ENCODE data around the gene SRP54. TPM values are rescaled to one million over a fixed set of nuclear protein-coding genes. Genes with fewer than 3 reads are reported as not detected.

SRP54 gene
- total and polyA plus RNA-seq, 2 of the 13 experiments (the other 11 are each of a cell fraction or from before 2014, with no cell fraction given), result 42.2 to 207 TPM

DNA sequence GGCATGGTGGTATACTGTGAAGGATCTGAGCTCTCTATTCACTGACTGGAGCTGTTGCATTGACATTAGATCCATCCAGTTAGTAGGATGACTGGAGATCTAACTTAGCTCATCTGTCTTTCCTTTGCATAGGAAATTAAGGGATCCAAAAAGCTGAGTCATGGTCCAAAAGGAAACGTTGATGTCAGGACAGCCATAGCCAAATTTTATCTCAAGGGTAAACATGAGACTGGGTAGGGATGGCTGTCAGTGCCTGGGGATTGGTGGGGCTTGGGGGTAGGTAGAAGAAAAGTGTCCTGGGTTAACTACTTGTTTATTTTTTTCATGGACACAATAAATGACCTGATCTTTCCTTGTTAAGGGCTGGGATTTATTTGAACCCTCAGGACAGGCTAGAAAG, 67.9 kb downstream of the SRP54 start (continued):
- TF ChIP-seq, protein P1, sequence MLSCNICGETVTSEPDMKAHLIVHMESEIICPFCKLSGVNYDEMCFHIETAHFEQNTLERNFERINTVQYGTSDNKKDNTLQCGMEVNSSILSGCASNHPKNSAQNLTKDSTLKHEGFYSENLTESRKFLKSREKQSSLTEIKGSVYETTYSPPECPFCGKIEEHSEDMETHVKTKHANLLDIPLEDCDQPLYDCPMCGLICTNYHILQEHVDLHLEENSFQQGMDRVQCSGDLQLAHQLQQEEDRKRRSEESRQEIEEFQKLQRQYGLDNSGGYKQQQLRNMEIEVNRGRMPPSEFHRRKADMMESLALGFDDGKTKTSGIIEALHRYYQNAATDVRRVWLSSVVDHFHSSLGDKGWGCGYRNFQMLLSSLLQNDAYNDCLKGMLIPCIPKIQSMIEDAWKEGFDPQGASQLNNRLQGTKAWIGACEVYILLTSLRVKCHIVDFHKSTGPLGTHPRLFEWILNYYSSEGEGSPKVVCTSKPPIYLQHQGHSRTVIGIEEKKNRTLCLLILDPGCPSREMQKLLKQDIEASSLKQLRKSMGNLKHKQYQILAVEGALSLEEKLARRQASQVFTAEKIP (CRISPR knock-in tag; IDR thresholded peaks at IDR 0.05; ENCODE audit: borderline replicate concordance), result no peak
- peak; percentile 34; the same call in 1 of the 2 replicates for TF ChIP-seq NCOA2 (CRISPR knock-in tag; IDR thresholded peaks at IDR 0.05)
- no peak for TF ChIP-seq TCF12 (IDR thresholded peaks at IDR 0.05)
- no peak for TF ChIP-seq TCF12 (CRISPR knock-in tag; IDR thresholded peaks at IDR 0.05)
- no peak for TF ChIP-seq ZSCAN21 (CRISPR knock-in tag; IDR thresholded peaks at IDR 0.05; ENCODE audit: borderline replicate concordance)
- peak; percentile 89; the same call in 1 of the 2 replicates for TF ChIP-seq NFE2 (CRISPR knock-in tag; IDR thresholded peaks at IDR 0.05)
- TF ChIP-seq KDM2A (CRISPR knock-in tag; IDR thresholded peaks at IDR 0.05; ENCODE audit: borderline replicate concordance, low read depth), result no peak
- 0 out of 2 replicates have a peak, but pooled peaks have one; percentile 52 for TF ChIP-seq ZNF335 (CRISPR knock-in tag; IDR thresholded peaks at IDR 0.05)
- 0 out of 2 replicates have a peak, but pooled peaks have one; percentile 32 for TF ChIP-seq POGZ (CRISPR knock-in tag; IDR thresholded peaks at IDR 0.05)
- TF ChIP-seq HDAC2 (CRISPR knock-in tag; IDR thresholded peaks at IDR 0.05), result peak; percentile 50; the same call in 1 of the 2 replicates
- peak; percentile 87 to 96 for TF ChIP-seq MAFK (conservative IDR thresholded peaks at IDR 0.05 in 1 of 2, IDR thresholded peaks at IDR 0.05 in 1 of 2; ENCODE audit: low read length in 2 of 2)
- TF ChIP-seq SAP130 (CRISPR knock-in tag; IDR thresholded peaks at IDR 0.05; ENCODE audit: low read depth), result peak; percentile 74
- 0 out of 2 replicates have a peak, but pooled peaks have one; percentile 32 for TF ChIP-seq ZNF136 (CRISPR knock-in tag; IDR thresholded peaks at IDR 0.05; ENCODE audit: low read depth)
- peak; percentile 65 for TF ChIP-seq FOSL2 (CRISPR knock-in tag; IDR thresholded peaks at IDR 0.05)
- peak; percentile 84 for TF ChIP-seq MAFG (CRISPR knock-in tag; IDR thresholded peaks at IDR 0.05)
- TF ChIP-seq, protein P2, sequence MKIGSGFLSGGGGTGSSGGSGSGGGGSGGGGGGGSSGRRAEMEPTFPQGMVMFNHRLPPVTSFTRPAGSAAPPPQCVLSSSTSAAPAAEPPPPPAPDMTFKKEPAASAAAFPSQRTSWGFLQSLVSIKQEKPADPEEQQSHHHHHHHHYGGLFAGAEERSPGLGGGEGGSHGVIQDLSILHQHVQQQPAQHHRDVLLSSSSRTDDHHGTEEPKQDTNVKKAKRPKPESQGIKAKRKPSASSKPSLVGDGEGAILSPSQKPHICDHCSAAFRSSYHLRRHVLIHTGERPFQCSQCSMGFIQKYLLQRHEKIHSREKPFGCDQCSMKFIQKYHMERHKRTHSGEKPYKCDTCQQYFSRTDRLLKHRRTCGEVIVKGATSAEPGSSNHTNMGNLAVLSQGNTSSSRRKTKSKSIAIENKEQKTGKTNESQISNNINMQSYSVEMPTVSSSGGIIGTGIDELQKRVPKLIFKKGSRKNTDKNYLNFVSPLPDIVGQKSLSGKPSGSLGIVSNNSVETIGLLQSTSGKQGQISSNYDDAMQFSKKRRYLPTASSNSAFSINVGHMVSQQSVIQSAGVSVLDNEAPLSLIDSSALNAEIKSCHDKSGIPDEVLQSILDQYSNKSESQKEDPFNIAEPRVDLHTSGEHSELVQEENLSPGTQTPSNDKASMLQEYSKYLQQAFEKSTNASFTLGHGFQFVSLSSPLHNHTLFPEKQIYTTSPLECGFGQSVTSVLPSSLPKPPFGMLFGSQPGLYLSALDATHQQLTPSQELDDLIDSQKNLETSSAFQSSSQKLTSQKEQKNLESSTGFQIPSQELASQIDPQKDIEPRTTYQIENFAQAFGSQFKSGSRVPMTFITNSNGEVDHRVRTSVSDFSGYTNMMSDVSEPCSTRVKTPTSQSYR (CRISPR knock-in tag; IDR thresholded peaks at IDR 0.05; ENCODE audit: borderline replicate concordance), result peak; percentile 50; the same call in 1 of the 2 replicates
- TF ChIP-seq, protein P3, sequence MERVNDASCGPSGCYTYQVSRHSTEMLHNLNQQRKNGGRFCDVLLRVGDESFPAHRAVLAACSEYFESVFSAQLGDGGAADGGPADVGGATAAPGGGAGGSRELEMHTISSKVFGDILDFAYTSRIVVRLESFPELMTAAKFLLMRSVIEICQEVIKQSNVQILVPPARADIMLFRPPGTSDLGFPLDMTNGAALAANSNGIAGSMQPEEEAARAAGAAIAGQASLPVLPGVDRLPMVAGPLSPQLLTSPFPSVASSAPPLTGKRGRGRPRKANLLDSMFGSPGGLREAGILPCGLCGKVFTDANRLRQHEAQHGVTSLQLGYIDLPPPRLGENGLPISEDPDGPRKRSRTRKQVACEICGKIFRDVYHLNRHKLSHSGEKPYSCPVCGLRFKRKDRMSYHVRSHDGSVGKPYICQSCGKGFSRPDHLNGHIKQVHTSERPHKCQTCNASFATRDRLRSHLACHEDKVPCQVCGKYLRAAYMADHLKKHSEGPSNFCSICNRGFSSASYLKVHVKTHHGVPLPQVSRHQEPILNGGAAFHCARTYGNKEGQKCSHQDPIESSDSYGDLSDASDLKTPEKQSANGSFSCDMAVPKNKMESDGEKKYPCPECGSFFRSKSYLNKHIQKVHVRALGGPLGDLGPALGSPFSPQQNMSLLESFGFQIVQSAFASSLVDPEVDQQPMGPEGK (CRISPR knock-in tag; IDR thresholded peaks at IDR 0.05), result peak; percentile 63
- TF ChIP-seq MEF2D (CRISPR knock-in tag; IDR thresholded peaks at IDR 0.05), result no peak
- TF ChIP-seq, protein P4, sequence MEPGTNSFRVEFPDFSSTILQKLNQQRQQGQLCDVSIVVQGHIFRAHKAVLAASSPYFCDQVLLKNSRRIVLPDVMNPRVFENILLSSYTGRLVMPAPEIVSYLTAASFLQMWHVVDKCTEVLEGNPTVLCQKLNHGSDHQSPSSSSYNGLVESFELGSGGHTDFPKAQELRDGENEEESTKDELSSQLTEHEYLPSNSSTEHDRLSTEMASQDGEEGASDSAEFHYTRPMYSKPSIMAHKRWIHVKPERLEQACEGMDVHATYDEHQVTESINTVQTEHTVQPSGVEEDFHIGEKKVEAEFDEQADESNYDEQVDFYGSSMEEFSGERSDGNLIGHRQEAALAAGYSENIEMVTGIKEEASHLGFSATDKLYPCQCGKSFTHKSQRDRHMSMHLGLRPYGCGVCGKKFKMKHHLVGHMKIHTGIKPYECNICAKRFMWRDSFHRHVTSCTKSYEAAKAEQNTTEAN (CRISPR knock-in tag; conservative IDR thresholded peaks at IDR 0.05), result no peak
- peak; percentile 99 for TF ChIP-seq NFE2L2 (IDR thresholded peaks at IDR 0.05; ENCODE audit: low read length)
